Measurements from ENCODE around the gene PCSK1N. TPM values are rescaled to one million over a fixed set of nuclear protein-coding genes. Genes with fewer than 3 reads are reported as not detected.

PCSK1N gene
- total and polyA plus RNA-seq, 9 of the 15 experiments (the other 6 are each of a cell fraction or from before 2014, with no cell fraction given) = 0.07 to 0.55 (median 0.54) TPM; not detected in 6

- TF ChIP-seq ZNF133 (CRISPR knock-in tag; IDR thresholded peaks at IDR 0.05) (no peak), PCBP1 (IDR thresholded peaks at IDR 0.05; ENCODE audit: low read depth, low read length, poor library complexity, severe bottlenecking) (no peak), ZNF175 (CRISPR knock-in tag; IDR thresholded peaks at IDR 0.05; ENCODE audit: low read depth) (no peak), U2AF1 (optimal IDR thresholded peaks at IDR 0.05; ENCODE audit: low read depth, low read length) (no peak), NONO (IDR thresholded peaks at IDR 0.05; ENCODE audit: low read depth in 2 of 2, low read length in 1 of 2) (no peak), ESRRA (IDR thresholded peaks at IDR 0.05; ENCODE audit: borderline replicate concordance, low read depth) (peak; percentile 44; the same call in 1 of the 2 replicates), ZNF696 (CRISPR knock-in tag; conservative IDR thresholded peaks at IDR 0.05) (no peak), TSC22D4 (tag; IDR thresholded peaks at IDR 0.05) (no peak), ELF2 (CRISPR knock-in tag; IDR thresholded peaks at IDR 0.05) (no peak), TGIF2 (CRISPR knock-in tag; IDR thresholded peaks at IDR 0.05) (no peak), TAL1 (IDR thresholded peaks at IDR 0.05) (peak; percentile 66), HOXB6 (CRISPR knock-in tag; IDR thresholded peaks at IDR 0.05; ENCODE audit: borderline replicate concordance) (no peak), DPF2 (IDR thresholded peaks at IDR 0.05) (peak; percentile 82), HCFC1 (IDR thresholded peaks at IDR 0.05; ENCODE audit: low read depth, low read length) (no peak), KAT7 (CRISPR knock-in tag; IDR thresholded peaks at IDR 0.05; ENCODE audit: borderline replicate concordance) (no peak), ZSCAN32 (CRISPR knock-in tag; IDR thresholded peaks at IDR 0.05) (no peak), AFF4 (CRISPR knock-in tag; IDR thresholded peaks at IDR 0.05) (no peak)
- TF ChIP-seq, protein P1, sequence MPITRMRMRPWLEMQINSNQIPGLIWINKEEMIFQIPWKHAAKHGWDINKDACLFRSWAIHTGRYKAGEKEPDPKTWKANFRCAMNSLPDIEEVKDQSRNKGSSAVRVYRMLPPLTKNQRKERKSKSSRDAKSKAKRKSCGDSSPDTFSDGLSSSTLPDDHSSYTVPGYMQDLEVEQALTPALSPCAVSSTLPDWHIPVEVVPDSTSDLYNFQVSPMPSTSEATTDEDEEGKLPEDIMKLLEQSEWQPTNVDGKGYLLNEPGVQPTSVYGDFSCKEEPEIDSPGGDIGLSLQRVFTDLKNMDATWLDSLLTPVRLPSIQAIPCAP (CRISPR knock-in tag; IDR thresholded peaks at IDR 0.05; ENCODE audit: borderline replicate concordance) = no peak
- TF ChIP-seq, protein P2, sequence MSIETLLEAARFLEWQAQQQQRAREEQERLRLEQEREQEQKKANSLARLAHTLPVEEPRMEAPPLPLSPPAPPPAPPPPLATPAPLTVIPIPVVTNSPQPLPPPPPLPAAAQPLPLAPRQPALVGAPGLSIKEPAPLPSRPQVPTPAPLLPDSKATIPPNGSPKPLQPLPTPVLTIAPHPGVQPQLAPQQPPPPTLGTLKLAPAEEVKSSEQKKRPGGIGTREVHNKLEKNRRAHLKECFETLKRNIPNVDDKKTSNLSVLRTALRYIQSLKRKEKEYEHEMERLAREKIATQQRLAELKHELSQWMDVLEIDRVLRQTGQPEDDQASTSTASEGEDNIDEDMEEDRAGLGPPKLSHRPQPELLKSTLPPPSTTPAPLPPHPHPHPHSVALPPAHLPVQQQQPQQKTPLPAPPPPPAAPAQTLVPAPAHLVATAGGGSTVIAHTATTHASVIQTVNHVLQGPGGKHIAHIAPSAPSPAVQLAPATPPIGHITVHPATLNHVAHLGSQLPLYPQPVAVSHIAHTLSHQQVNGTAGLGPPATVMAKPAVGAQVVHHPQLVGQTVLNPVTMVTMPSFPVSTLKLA (conservative IDR thresholded peaks at IDR 0.05) = no peak
Observed at GRCh38 chrX:48785540-48786214, 49.7 kb downstream of the PCSK1N start (continued).

Measured in K562 (cell line).